NCI-H2196 treated with DMSO at 0.1 percent for 48 hours (cell line): Measurements from ENCODE around the gene RAB40C.

Experiments used
- DNase-seq: peaks from one replicate; lab custom pipeline; 2025; ENCODE audit not compliant: unreplicated experiment; lab: John Stamatoyannopoulos, UW

RAB40C gene

GRCh38 chr16:666572-666971 lies 76.7 kb downstream of the RAB40C start:
- no peak for DNase-seq

- DNase-seq: no peak
These were observed 77.4 kb downstream of the RAB40C start for GRCh38 chr16:667113-667779.

GRCh38 chr16:667780-668518 lies 78.1 kb downstream of the RAB40C start, which contains the start of gene RHOT2:
RHOT2 (plus strand) TSS chr16:668132; CDS start chr16:668200, 68 bp downstream.
- DNase-seq: peak; percentile 81

- no peak for DNase-seq
These were observed 78.8 kb downstream of the RAB40C start for GRCh38 chr16:668519-669171.

DNA sequence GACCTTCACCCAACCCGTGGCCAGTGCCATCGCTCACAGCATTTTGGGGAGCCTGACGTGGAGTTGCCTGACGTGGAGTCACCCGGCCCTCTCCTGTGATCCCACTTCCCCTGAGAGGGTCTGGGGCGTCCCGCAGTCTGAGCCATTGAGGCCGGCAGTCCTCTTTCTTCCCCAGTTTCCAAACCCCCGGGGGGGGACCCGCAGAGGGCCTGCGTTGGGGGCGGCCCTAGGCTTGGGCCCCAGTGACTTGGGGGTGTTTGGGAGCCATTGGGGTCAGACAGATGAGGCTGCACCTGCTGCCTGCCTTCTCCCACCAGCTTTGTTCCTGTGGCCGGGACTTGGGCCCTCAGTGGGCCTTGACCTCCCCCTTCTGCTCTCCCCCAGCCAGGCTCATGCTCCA lies 79.8 kb downstream of the RAB40C start:
- DNase-seq: no peak

DNA sequence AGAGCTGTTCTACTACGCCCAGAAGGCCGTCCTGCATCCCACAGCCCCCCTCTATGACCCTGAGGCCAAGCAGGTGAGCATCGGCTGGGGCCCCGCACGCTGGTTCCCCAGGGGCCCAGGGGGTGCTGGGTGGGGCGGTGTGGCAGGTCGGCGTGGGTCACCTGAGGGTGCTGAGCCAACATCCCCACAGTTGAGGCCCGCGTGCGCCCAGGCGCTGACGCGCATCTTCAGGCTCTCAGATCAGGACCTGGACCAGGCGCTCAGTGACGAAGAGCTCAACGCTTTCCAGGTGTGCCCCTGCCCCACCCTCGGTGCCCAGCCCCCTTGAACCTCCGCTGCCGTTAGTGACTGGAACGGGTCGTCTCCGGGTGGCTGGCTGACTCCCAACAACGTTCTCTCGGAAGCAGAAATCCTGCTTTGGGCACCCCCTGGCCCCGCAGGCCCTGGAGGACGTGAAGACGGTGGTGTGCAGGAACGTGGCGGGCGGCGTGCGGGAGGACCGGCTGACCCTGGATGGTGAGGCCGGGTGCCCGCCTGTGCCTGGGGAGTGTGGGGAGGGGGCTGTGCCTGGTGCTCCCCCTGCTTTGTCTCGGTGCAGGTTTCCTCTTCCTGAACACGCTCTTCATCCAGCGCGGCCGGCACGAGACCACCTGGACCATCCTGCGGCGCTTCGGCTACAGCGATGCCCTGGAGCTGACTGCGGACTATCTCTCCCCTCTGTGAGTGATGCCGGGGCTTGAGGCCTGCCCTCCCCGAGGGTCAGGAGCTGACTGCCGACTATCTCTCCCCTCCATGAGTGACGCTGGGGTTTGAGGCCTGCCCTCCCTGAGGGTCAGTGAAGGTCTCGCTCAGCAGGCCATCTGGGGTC lies 80.9 kb downstream of the RAB40C start:
- DNase-seq: no peak

DNA sequence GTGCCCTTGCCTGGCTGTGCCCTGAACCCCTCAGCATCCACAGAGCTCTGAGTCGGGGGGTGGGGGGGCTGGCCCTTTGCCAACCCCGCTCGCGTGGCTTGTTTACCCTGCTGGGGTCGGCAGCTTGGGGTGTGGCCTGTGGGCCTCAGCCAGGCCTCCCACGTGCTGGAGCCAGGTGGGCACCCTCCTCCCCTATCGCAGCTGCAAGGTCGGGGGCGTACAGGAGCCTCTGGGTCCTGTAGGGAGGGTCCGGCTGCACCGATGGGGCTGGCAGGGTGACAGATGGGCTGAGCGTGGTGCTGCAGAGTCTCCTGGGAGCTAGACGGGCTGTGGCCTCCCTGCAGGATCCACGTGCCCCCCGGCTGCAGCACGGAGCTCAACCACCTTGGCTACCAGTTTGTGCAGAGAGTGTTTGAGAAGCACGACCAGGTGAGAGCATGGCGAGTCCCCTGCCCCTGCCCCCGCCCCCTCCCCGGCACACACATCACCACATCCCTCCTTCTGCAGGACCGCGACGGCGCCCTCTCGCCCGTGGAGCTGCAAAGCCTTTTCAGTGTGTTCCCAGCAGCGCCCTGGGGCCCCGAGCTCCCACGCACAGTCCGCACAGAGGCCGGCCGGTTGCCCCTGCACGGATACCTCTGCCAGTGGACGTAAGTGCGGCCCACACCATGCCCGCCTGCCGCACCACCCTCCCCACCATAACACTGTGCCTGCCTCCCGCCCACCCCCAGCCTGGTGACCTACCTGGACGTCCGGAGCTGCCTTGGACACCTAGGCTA lies 81.7 kb downstream of the RAB40C start:
- DNase-seq: no peak

DNA sequence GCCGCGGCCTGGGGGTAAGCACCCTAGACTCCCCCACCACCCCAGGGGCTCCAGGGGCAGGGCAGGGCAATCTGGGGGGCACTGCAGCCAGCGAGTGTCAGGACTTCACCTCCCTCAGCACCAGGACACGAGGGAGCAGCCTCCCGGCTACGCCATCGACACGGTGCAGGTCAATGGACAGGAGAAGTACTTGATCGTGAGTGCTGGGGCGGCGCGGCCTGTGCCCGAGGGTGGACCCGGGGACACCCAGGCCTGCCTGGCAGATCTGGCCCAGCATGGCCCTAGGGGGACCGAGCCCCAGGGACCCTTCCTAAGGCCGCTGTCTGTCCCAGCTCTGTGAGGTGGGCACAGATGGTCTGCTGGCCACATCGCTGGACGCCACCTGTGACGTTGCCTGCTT lies 82.5 kb downstream of the RAB40C start:
- DNase-seq: no peak

GRCh38 chr16:672851-673250 lies 83.0 kb downstream of the RAB40C start:
- no peak for DNase-seq

DNA sequence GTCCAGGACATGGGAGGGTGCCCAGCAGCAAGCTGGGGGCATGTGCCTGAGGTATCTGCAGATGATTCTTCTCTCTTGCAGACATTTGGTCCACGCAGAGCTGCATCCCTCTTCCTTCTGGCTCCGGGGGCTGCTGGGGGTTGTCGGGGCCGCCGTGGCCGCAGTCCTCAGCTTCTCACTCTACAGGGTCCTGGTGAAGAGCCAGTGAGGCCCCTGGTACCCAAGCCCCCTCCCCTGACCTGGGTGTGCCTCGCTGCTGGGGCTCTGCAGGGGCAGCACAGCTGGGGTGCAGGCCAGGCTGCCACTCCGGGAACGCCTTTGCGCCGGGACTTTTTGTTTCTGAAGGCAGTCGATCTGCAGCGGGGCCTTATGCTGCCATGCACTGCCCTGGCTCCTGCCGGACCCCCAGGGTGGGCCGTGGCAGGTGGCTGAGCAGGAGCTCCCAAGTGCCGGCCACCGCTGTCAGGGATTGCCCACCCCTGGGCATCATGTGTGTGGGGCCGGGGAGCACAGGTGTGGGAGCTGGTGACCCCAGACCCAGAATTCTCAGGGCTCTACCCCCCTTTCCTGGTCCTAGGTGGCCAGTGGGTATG lies 83.6 kb downstream of the RAB40C start:
- DNase-seq: no peak

GRCh38 chr16:674214-674881 lies 84.5 kb downstream of the RAB40C start:
- no peak for DNase-seq

- no peak for DNase-seq
These were observed 85.4 kb downstream of the RAB40C start, which contains the start of gene RHBDL1 for GRCh38 chr16:674968-675883. RHBDL1 (plus strand) TSS chr16:675671; CDS start chr16:675791, 120 bp downstream.

GRCh38 chr16:675884-676564 lies 86.2 kb downstream of the RAB40C start:
- DNase-seq: no peak

- DNase-seq: no peak
These were observed 86.7 kb downstream of the RAB40C start for GRCh38 chr16:676565-676902.

DNA sequence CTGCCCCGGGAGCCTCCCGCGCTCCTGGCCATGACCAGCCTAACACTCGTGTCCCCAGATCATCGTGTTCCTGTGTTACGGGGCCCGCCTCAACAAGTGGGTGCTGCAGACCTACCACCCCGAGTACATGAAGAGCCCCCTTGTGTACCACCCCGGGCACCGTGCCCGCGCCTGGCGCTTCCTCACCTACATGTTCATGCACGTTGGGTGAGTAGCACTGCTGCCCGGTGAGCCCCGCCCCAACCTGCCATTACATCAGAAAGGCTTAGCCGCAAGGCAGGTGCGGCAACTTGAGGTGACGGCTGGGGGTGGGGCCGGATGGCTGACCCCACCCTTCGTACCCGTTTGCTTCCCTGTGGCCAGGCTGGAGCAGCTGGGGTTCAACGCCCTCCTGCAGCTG lies 87.0 kb downstream of the RAB40C start:
- peak; percentile 80 for DNase-seq

DNA sequence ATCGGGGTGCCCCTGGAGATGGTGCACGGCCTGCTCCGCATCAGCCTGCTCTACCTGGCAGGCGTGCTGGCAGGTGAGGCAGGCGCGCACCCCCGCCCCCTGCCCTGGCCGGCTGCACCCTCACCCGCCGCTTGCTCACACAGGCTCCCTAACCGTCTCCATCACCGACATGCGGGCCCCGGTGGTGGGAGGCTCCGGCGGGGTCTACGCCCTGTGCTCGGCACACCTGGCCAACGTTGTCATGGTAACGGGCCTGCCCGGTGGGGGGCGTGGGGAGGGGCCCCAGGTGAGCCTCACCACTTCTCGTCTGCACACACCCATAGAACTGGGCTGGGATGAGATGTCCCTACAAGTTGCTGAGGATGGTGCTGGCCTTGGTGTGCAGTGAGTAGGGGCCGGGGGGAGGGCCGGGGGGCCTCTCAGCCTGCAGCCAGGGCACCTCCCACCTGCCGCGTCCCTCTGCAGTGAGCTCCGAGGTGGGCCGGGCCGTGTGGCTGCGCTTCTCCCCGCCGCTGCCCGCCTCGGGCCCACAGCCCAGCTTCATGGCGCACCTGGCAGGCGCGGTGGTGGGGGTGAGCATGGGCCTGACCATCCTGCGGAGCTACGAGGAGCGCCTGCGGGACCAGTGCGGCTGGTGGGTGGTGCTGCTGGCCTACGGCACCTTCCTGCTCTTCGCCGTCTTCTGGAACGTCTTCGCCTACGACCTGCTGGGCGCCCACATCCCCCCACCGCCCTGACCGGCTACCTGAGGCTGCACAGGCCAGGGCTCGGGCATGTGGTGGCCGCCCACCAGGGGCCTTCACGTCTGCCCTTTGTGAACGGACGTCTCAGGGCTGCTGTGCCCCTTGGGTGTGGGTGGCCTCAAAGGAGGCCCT lies 87.7 kb downstream of the RAB40C start:
- peak; percentile 33 for DNase-seq
